NCI-H510A (cell line): ENCODE measurements around the gene CITED2.
"Not testable (repeated sequence)": the region's sequence is repeated elsewhere in the genome, so short reads cannot be mapped to it uniquely, and the experiment has no call there.

Source experiments
- DNase-seq: peaks from one replicate; lab custom pipeline; 2025; lab: John Stamatoyannopoulos, UW

CITED2 gene

DNA sequence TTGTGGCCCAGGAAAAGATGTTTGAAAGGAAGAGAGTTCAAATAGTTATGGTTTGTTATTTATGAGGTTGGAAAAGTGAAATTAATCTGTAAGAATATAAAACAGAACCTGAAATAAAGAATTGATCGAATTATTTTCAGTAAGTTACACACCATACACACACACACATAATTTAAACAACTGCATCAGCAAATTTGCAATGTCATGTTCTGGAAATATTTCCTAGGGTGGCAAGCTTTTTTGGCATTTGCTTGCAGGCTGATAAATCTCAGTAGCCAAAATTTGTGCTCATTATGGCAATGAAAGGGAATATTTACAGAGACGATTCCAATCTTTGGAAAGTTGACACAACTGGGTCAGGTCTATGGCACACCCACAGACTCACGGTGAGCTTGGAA is 9.5 kb downstream of the CITED2 start:
- no peak for DNase-seq

- no peak for DNase-seq
These were observed 10.0 kb downstream of the CITED2 start for GRCh38 chr6:139364302-139364981.

DNA sequence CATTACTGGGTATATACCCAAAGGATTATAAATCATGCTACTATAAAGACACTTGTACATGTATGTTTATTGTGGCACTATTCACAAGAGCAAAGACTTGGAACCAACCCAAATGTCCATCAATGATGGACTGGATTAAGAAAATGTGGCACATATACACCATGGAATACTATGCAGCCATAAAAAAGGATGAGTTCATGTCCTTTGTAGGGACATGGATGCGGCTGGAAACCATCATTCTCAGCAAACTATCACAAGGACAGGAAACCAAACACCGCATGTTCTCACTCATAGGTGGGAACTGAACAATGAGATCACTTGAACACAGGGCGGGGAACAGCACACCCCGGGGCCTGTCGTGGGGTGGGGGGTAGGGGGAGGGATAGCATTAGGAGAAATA is 10.7 kb downstream of the CITED2 start:
- not testable (repeated sequence) for DNase-seq

- not testable (repeated sequence) for DNase-seq
These were observed 11.3 kb downstream of the CITED2 start for GRCh38 chr6:139363123-139363522.

DNA sequence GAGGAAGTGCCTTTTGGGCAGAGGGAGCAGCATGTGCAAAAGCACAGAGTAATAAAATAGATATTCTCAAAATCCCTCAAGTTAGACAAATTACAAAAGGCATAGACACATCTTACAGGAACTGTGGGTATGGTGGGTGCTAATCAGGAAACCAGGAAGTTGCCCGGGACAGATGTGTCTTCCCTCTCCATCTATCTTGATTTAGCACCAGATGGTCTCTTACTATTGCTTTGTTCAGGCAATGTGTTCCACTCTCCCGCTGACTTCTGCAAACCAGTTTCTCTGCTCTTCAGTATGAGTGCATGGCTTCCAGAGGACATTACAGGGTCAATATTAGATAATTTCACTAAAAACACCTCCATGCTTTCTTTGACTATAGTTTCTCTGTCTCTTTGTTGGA is 13.2 kb downstream of the CITED2 start:
- DNase-seq, result no peak

- DNase-seq, result no peak
These were observed 17.5 kb downstream of the CITED2 start for GRCh38 chr6:139356924-139357323.

DNA sequence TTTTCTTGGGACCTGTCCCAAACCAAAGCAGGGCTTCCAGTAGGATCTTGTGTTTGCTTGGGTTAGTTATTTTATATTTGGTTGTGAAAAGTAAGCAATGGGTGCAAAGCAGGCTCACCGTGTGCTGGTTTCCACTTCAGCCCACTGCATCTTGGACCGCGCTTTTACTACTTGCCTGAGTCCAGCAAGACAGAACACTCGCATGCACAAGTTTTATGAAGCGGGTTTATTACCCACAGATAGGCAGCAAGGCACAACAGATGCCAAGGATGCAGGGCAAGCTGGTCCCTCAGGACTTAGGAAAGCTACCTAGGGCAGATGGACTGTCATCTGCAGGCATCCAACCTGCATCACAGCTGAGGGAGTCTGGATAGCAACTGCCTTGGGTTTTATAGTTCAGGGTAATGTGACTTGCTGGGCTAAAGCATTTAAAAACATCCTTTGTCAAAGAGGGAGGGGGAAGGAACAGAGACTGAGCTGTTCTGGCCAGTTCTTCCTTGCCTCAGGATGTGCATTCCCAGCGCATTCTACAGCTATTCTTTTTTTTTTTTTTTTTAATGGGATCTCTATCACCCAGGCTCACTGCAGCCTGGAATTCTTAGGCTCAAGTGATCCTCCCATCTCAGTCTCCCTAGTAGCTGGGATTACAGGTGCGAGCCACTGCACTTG is 18.5 kb downstream of the CITED2 start:
- no peak for DNase-seq

- DNase-seq, result no peak
These were observed 19.3 kb downstream of the CITED2 start for GRCh38 chr6:139355172-139355571.

DNA sequence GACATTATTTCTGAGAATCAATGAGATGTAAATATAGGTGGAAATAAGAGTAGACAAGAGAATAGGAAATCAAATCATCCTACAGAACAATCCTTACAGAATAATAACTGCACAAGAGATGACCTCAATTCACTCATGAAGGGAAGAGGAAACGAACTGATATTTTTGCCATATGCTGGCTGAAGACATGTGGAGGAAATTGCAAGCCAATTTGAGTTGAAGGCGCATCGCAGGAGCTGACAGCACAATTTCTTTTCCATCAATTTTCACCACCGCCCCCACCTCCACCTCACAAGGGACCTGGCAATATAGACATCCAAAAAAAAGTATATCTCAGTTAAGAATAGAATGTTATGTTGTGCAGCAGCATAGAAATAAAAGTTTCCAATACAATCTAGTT is 20.3 kb downstream of the CITED2 start:
- no peak for DNase-seq

- DNase-seq, result no peak
These were observed 24.9 kb downstream of the CITED2 start for GRCh38 chr6:139349464-139350020.

GRCh38 chr6:139346392-139346791 is 28.1 kb downstream of the CITED2 start:
- no peak for DNase-seq

- DNase-seq, result no peak
These were observed 30.1 kb downstream of the CITED2 start for GRCh38 chr6:139344186-139344963.

GRCh38 chr6:139343052-139343750 is 31.2 kb downstream of the CITED2 start:
- no peak for DNase-seq

GRCh38 chr6:139341060-139341459 is 33.4 kb downstream of the CITED2 start:
- DNase-seq, result no peak

DNA sequence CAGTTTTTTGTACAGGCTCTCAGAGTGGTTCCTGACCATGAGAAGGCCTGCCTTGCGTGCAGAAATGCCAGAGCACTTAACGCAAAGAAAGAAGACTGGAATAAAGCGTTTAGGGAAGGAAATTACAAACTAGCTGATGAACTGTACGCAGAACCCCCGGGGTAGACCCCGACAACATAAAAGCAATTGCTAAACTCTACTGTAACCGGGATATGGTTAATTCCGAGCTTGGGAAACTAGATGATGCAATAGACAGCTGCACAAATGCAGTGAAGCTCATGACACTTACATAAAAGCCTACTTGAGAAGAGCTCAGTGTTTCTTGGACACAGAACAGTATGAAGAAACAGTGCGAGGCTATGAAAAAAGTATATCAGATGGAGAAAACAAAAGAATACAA is 35.7 kb downstream of the CITED2 start:
- no peak for DNase-seq

- no peak for DNase-seq
These were observed 36.6 kb downstream of the CITED2 start for GRCh38 chr6:139337830-139338229.

DNA sequence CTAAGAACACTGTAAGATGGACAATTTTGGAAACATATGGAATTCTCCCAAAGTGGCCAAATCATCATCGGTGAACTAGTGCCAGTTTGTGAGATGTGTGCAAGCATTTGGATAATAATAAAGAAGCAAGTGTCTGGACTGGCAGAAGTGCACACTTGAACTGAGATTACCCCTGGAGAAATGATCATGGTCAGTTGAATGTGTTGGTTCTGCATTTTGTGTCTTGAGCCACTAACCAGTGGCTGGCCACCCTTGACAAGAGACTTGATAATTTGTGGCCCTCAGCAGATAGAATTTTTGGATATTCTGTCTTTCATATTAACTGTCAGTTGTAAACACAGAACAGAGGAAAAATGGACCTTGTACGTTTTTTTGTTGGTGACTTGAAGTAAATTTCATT is 37.4 kb downstream of the CITED2 start:
- no peak for DNase-seq

DNA sequence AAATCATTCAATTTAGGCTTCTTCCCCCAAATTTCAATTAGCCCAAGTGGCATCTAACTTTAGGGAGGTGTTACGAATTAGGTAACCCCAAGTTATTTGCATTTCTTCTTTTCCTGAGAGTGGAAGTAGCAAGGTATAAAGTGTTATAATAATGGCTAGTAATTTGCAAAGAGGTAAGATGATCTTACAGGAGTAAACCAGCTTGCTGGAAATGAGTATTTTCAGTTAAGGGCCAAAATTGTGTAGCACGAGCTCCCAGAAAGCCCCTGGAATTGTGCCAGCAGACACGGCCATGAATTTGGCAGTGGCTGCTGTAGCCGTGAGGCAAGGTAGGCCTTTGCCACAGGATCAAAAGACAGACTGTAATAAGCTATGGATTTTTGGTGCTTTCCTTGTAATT is 38.0 kb downstream of the CITED2 start:
- no peak for DNase-seq

DNA sequence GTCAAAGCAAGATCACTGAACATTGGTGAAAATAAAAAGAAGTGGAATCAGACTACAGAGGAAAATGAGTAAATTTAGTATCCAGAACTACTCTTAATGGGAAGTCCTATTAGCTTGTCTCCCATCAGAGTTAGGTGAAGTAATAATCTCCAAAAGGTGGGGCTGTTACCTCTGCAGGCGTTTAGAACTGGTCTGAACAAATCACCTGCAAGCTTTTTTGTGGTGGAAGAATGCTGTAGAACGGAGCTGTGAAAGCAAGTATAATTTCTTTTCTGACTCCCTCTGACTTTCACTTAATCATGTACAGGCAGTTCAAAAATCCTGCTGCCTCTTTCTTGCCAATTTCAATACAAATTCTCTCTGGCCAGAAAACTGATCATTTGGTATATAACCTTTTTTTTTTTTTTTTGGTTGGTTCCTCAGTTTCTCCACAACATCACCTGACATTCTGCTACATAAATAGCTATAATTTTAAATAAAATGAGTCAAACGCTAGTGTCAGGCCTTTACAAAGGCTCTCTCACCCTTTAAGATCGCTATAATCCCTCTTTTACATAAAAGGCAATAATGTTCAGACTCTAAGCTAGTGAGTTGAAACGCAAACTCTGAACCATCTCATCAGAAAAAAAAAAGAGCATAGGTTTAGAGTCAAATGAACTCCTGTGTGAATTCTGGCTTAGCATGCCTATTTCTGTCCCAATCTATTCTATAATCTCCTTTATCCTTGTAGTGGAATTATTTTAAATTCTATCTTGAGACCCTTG is 38.8 kb downstream of the CITED2 start:
- no peak for DNase-seq

DNA sequence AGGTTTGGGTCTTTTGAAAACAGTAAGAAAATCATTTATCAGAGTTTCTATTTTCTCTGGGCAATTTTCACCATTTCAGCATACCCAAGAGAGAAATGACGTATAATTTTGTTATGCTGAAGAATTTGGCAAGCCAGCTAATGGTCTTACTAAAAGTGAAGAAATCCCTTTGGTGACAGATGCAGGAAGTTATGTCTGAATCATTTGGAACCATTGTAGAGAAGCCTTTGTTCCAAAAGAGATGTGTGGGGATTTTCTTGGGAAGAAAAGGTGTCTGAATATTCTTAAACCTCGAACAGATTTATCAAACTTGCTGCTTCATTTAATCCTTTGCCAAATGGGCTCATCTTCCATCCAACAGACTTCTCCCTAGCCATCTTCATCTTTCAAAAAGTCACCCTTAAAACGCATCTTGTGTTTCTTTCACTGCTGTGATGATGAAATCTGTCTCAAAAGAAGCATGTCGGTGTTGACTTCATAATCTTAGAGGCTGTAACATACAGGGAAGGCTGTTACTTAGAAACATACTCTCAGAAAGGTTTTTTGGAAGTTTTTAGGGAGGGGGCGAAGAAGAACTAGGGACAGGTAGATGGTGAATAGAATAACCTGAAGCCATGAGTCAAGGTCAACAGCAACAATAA is 39.5 kb downstream of the CITED2 start:
- no peak for DNase-seq
